ENCODE results near the gene SLC26A8. TPM values are rescaled to one million over a fixed set of nuclear protein-coding genes. Genes with fewer than 3 reads are reported as not detected.
A peak's percentile ranks its signal among the peaks of the same experiment; 100 is the strongest.
"Not testable (repeated sequence)": the region's sequence is repeated elsewhere in the genome, so short reads cannot be mapped to it uniquely, and the experiment has no call there.

Gene SLC26A8
- total and polyA plus RNA-seq, 3 experiments from 2014 or later = not detected

DNA sequence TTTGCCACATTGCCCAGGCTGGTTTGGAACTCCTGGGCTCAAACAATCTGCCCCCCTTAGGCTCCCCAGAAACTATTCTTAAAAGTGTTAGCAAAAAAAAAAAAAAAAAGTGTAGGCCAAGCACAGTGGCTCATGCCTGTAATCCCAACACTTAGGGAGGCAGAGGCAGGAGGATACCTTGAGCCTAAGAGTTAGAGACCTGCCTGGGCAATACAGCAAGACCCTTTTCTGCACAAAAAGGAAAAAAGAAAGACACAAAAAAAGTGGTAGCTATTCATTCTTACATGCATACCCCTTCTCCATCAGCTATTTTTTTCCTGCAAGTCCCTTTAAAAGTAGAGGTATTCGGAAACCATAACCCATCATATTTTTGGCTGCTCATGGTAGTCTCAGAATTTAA is 100.3 kb downstream of the SLC26A8 start:
- Mint-ChIP-seq H3K36me3 (peaks cover 0 to 10% (median 0%) of the 10 kb centered on the region in 3 donors), H3K27me3 (peaks cover 0 to 6% of the 10 kb centered on the region in 2 donors), H3K4me3 (peak overlapping the region in 1 of 7 donors; percentile 77), H3K4me1 (peaks cover 17 to 20% (median 19%) of the 10 kb centered on the region in 3 donors), H3K9me3 (no peaks in the 10 kb centered on the region), H3K27ac (no peak overlapping the region)
- ChIA-PET CTCF (no interaction called here), POLR2A (no interaction called here)
- no peaks in the 10 kb centered on the region for H3K27me3 ChIP-seq (ENCODE audit: insufficient read depth, low read length, poor library complexity, severe bottlenecking)
- H3K9me3 ChIP-seq (ENCODE audit: low read length) = no peaks in the 10 kb centered on the region
- H3K4me1 ChIP-seq (ENCODE audit: insufficient read depth, low read length) = peaks cover 15% of the 10 kb centered on the region
- no peaks in the 10 kb centered on the region for H3K36me3 ChIP-seq (ENCODE audit: insufficient read depth, low read length)
- DNase-seq = no peak
- H3K27ac ChIP-seq (ENCODE audit: low read depth, low read length) = no peak overlapping the region
- no peak overlapping the region for H3K4me3 ChIP-seq (ENCODE audit: low read length)

- Histone ChIP-seq H3K27ac (ENCODE audit: low read depth, low read length) (peak overlapping the region; percentile 53), H3K27me3 (ENCODE audit: insufficient read depth, low read length, poor library complexity, severe bottlenecking) (no peaks in the 10 kb centered on the region), H3K36me3 (ENCODE audit: insufficient read depth, low read length) (no peaks in the 10 kb centered on the region), H3K4me1 (ENCODE audit: insufficient read depth, low read length) (peaks cover 31% of the 10 kb centered on the region), H3K9me3 (ENCODE audit: low read length) (no peaks in the 10 kb centered on the region), H3K4me3 (ENCODE audit: low read length) (no peak overlapping the region)
- POLR2A ChIA-PET = no interaction called here
- CTCF ChIA-PET = interaction anchor here (1.3 kb wide), 1 partner anchor 501 kb away, joined by 3 read pairs; no protein-coding TSS in a partner anchor
- peaks cover 0 to 5% of the 10 kb centered on the region in 2 donors for H3K27me3 Mint-ChIP-seq
- H3K36me3 Mint-ChIP-seq = peaks cover 0 to 15% (median 0%) of the 10 kb centered on the region in 3 donors
- peaks cover 33 to 40% (median 39%) of the 10 kb centered on the region in 3 donors for H3K4me1 Mint-ChIP-seq
- H3K9me3 Mint-ChIP-seq = no peaks in the 10 kb centered on the region
- H3K4me3 Mint-ChIP-seq = peak overlapping the region in 5 of 7 donors; percentile 88 to 94 (median 90)
- H3K27ac Mint-ChIP-seq = peak overlapping the region in 1 of 8 donors; percentile 17
- no peak for DNase-seq
Observed at GRCh38 chr6:35922139-35922554, 102.3 kb downstream of the SLC26A8 start.

GRCh38 chr6:35920793-35921732 is 103.4 kb downstream of the SLC26A8 start, which contains the start of gene SRPK1:
Gene SRPK1 (minus strand): TSS chr6:35921098. CDS start chr6:35921056, 42 bp downstream.
- Mint-ChIP-seq H3K4me3 (peak within 1 kb of the TSS; percentile 92 to 99 (median 95)), H3K27ac (peak within 1 kb of the TSS; percentile 80 to 98 (median 94)), H3K36me3 (peaks cover 0 to 22% (median 0%) of the 10 kb centered on the region in 3 donors), H3K4me1 (peaks cover 36 to 47% (median 47%) of the 10 kb centered on the region in 3 donors), H3K9me3 (no peaks in the 10 kb centered on the region), H3K27me3 (peaks cover 0 to 5% of the 10 kb centered on the region in 2 donors)
- POLR2A ChIA-PET = interaction anchor here (0.6 kb wide), 1 partner anchor 170 kb away, joined by 3 read pairs; no protein-coding TSS in a partner anchor
- Histone ChIP-seq H3K36me3 (ENCODE audit: insufficient read depth, low read length) (no peaks in the 10 kb centered on the region), H3K27me3 (ENCODE audit: insufficient read depth, low read length, poor library complexity, severe bottlenecking) (no peaks in the 10 kb centered on the region), H3K4me3 (ENCODE audit: low read length) (peak within 1 kb of the TSS; percentile 81), H3K9me3 (ENCODE audit: low read length) (no peaks in the 10 kb centered on the region), H3K27ac (ENCODE audit: low read depth, low read length) (peak within 1 kb of the TSS; percentile 60), H3K4me1 (ENCODE audit: insufficient read depth, low read length) (peaks cover 31% of the 10 kb centered on the region)
- peak; percentile 70 to 88 (median 76) for DNase-seq
- CTCF ChIA-PET = interaction anchor here (0.7 to 1.3 kb wide), 2 partner anchors 108 to 502 kb away, joined by 3 read pairs; no protein-coding TSS in a partner anchor

- H3K9me3 ChIP-seq (ENCODE audit: low read length) = no peaks in the 10 kb centered on the region
- peaks cover 31% of the 10 kb centered on the region for H3K4me1 ChIP-seq (ENCODE audit: insufficient read depth, low read length)
- ChIA-PET POLR2A (interaction anchor here (0.5 to 0.7 kb wide), 2 partner anchors 547 to 1778 kb away, joined by 3 read pairs; partner anchors contain the start of gene MDGA1), CTCF (no interaction called here)
- peak overlapping the region; percentile 60 for H3K27ac ChIP-seq (ENCODE audit: low read depth, low read length)
- H3K4me3 ChIP-seq (ENCODE audit: low read length) = peak overlapping the region; percentile 81
- no peaks in the 10 kb centered on the region for H3K27me3 ChIP-seq (ENCODE audit: insufficient read depth, low read length, poor library complexity, severe bottlenecking)
- Mint-ChIP-seq H3K27ac (peak overlapping the region; percentile 80 to 98 (median 94)), H3K4me1 (peaks cover 36 to 47% (median 47%) of the 10 kb centered on the region in 3 donors), H3K4me3 (peak overlapping the region; percentile 92 to 99 (median 95)), H3K9me3 (no peaks in the 10 kb centered on the region), H3K36me3 (peaks cover 0 to 25% (median 0%) of the 10 kb centered on the region in 3 donors), H3K27me3 (peaks cover 0 to 3% of the 10 kb centered on the region in 2 donors)
- DNase-seq = peak; percentile 23 to 66 (median 37)
- no peaks in the 10 kb centered on the region for H3K36me3 ChIP-seq (ENCODE audit: insufficient read depth, low read length)
Observed at GRCh38 chr6:35919827-35920751, 104.4 kb downstream of the SLC26A8 start.

GRCh38 chr6:35919085-35919826 is 105.2 kb downstream of the SLC26A8 start:
- Histone ChIP-seq H3K27ac (ENCODE audit: low read depth, low read length) (peak overlapping the region; percentile 60), H3K36me3 (ENCODE audit: insufficient read depth, low read length) (no peaks in the 10 kb centered on the region), H3K4me1 (ENCODE audit: insufficient read depth, low read length) (peaks cover 31% of the 10 kb centered on the region), H3K4me3 (ENCODE audit: low read length) (peak overlapping the region; percentile 81), H3K27me3 (ENCODE audit: insufficient read depth, low read length, poor library complexity, severe bottlenecking) (no peaks in the 10 kb centered on the region), H3K9me3 (ENCODE audit: low read length) (no peaks in the 10 kb centered on the region)
- Mint-ChIP-seq H3K36me3 (peaks cover 1 to 28% (median 3%) of the 10 kb centered on the region in 3 donors), H3K4me3 (peak overlapping the region; percentile 92 to 99 (median 95)), H3K27me3 (peaks cover 0 to 3% of the 10 kb centered on the region in 2 donors), H3K9me3 (no peaks in the 10 kb centered on the region), H3K4me1 (peaks cover 36 to 49% (median 47%) of the 10 kb centered on the region in 3 donors), H3K27ac (peak overlapping the region; percentile 80 to 98 (median 94))
- POLR2A ChIA-PET = interaction anchor here (0.5 to 0.7 kb wide), 2 partner anchors 548 to 1778 kb away, joined by 3 read pairs; partner anchors contain the start of gene MDGA1
- CTCF ChIA-PET = no interaction called here
- DNase-seq = peak in 2 of 5 donors; percentile 5 to 13

DNA sequence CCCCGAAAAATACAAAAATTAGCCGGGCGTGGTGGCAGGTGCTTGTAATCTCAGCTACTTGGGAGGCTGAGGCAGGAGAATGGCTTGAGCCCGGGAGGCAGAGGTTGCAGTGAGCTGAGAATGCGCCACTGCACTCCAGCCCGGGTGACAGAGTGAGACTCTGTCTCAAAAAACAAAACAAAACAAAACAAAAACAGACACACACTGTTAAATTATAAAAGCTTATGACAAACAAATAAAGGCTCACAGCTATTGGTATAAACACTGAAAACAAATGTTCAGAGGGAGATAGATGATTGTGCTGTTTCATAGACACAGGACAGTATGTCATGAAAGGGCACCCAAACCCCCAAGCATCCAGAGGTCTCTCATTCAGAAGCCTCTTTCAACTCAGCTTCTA is 107.5 kb downstream of the SLC26A8 start:
- DNase-seq; POLR2A ChIA-PET; H3K27me3 ChIP-seq (ENCODE audit: insufficient read depth, low read length, poor library complexity, severe bottlenecking); H3K4me3 ChIP-seq (ENCODE audit: low read length); H3K9me3 ChIP-seq (ENCODE audit: low read length); H3K9me3 Mint-ChIP-seq; H3K36me3 ChIP-seq (ENCODE audit: insufficient read depth, low read length); H3K27ac ChIP-seq (ENCODE audit: low read depth, low read length); H3K27me3 Mint-ChIP-seq; CTCF ChIA-PET: not testable (repeated sequence)
- H3K4me1 ChIP-seq (ENCODE audit: insufficient read depth, low read length) = peaks cover 31% of the 10 kb centered on the region
- H3K4me1 Mint-ChIP-seq = peaks cover 37 to 55% (median 44%) of the 10 kb centered on the region in 3 donors
- H3K36me3 Mint-ChIP-seq = peaks cover 5 to 46% (median 6%) of the 10 kb centered on the region in 3 donors
- H3K4me3 Mint-ChIP-seq = peak overlapping the region in 5 of 7 donors; percentile 2 to 80 (median 26)
- peak overlapping the region in 6 of 8 donors; percentile 1 to 85 (median 57) for H3K27ac Mint-ChIP-seq

DNA sequence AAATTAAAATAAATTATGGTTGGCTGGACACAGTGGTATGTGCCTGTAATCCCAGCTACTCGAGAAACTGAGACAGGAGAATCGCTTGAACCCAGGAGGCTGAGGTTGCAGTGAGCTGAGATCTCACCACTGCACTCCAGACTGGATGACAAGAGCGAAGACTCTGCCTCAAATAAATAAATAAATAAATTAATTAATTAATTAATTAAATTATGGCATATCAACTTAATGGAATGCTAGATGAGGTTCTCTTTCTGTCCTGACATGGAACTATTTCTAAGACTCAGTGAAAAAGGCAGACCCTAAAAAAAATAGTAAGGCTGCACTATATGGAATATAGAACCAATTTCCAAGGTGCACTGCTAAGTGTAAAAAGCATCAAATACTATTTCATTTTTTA is 108.4 kb downstream of the SLC26A8 start:
- Mint-ChIP-seq H3K4me1 (peaks cover 33 to 48% (median 36%) of the 10 kb centered on the region in 3 donors), H3K27me3 (peaks cover 0 to 3% of the 10 kb centered on the region in 2 donors), H3K27ac (no peak overlapping the region), H3K36me3 (peaks cover 10 to 51% (median 11%) of the 10 kb centered on the region in 3 donors), H3K9me3 (no peaks in the 10 kb centered on the region), H3K4me3 (no peak overlapping the region)
- ChIA-PET POLR2A (no interaction called here), CTCF (no interaction called here)
- DNase-seq = no peak
- Histone ChIP-seq H3K4me3 (ENCODE audit: low read length) (no peak overlapping the region), H3K36me3 (ENCODE audit: insufficient read depth, low read length) (peaks cover 9% of the 10 kb centered on the region), H3K4me1 (ENCODE audit: insufficient read depth, low read length) (peaks cover 24% of the 10 kb centered on the region), H3K27me3 (ENCODE audit: insufficient read depth, low read length, poor library complexity, severe bottlenecking) (no peaks in the 10 kb centered on the region), H3K27ac (ENCODE audit: low read depth, low read length) (no peak overlapping the region), H3K9me3 (ENCODE audit: low read length) (no peaks in the 10 kb centered on the region)

All from CD8-positive, alpha-beta memory T cell (primary cell).